K562 (cell line): Measurements from ENCODE around the gene CEMIP. TPM values are rescaled to one million over a fixed set of nuclear protein-coding genes. Genes with fewer than 3 reads are reported as not detected.

Experiments
- ATAC-seq: fragments of 200-7000 bp; cut with Tn5 transposase; 3 replicates; pipeline ENCODE4 v1.9.1; 2020; ENCODE audit warnings: moderate library complexity
- BruUV-seq: library from RNA; stranded (reverse); fragments of 400-500 nt; replicated peaks from 2 replicates; lab custom pipeline; 2021; lab: Mats Ljungman, UMichigan
- CTCF ChIA-PET: fragments of 300-600 bp; formaldehyde crosslinking; extraction: SDS; loops from one replicate; lab custom pipeline; 2021; ENCODE audit warnings: low intra/inter-chr PET ratio; lab: Yijun Ruan, JAX
- POLR2A ChIA-PET: fragments of 300-600, 350-650 bp; sonication (Branson Sonifier 250); formaldehyde crosslinking; extraction: SDS; loops from one replicate; lab custom pipeline; 2021; ENCODE audit warnings: antibody characterized with exemption, inconsistent platforms; lab: Yijun Ruan, JAX
- DNase-seq, 4 experiments: peaks; one replicate each; pipeline versions ENCODE4 v3.0.0 to v3.0.0-alpha.2; 2011 to 2018; ENCODE audit warnings: low spot score in 3 of 4, mixed read lengths in 3 of 4; ENCODE audit errors: extremely low read depth in 1 of 4
- FAIRE-seq: peaks from 2 replicates; lab custom pipeline; 2011; peaks lifted over from hg19 to GRCh38; lab: Jason Lieb, UNC
- H2AFZ ChIP-seq: 2 replicates; pipeline ENCODE4 v1.6.0; 2011; ENCODE audit warnings: low read depth, low read length, control low read depth, inconsistent platforms
- H3K27ac ChIP-seq: fragments of 200-600 bp; 3 replicates; pipeline ENCODE4 v1.8.0; 2011; ENCODE audit warnings: low read depth, mild to moderate bottlenecking, control low read depth, inconsistent platforms, low read length, moderate library complexity, mixed read lengths; ENCODE audit errors: extremely low read depth
- H3K27me3 ChIP-seq, 2 experiments: fragments of 300-600 bp in 1 of 2; 2 replicates in 1 of 2; 3 replicates in 1 of 2; pipeline versions ENCODE4 v1.6.0 to v1.8.0; 2011; ENCODE audit warnings: inconsistent platforms in 2 of 2, low read length in 2 of 2, mild to moderate bottlenecking in 1 of 2, mixed read lengths in 1 of 2, moderate library complexity in 1 of 2; ENCODE audit not compliant: control insufficient read depth in 2 of 2, insufficient read depth in 2 of 2
- H3K36me3 ChIP-seq: fragments of 300-600 bp; 3 replicates; pipeline ENCODE4 v1.8.0; 2011; ENCODE audit warnings: mild to moderate bottlenecking, low read length, inconsistent platforms; ENCODE audit not compliant: control insufficient read depth, insufficient read depth
- H3K4me1 ChIP-seq, 2 experiments: fragments of 200-600 bp in 1 of 2; replicated peaks in 1 of 2; 2 replicates in 1 of 2; 3 replicates in 1 of 2; pipeline versions ENCODE4 v1.5.1 to v1.8.0; 2011; ENCODE audit warnings: inconsistent platforms in 2 of 2, low read length in 2 of 2, mild to moderate bottlenecking in 1 of 2, mixed read lengths in 1 of 2, moderate library complexity in 1 of 2; ENCODE audit not compliant: control insufficient read depth in 2 of 2, insufficient read depth in 2 of 2
- H3K4me2 ChIP-seq: 2 replicates; pipeline ENCODE4 v1.6.1; 2011; ENCODE audit warnings: low read length, control low read depth, inconsistent platforms, mixed read lengths; ENCODE audit not compliant: insufficient read depth
- H3K4me3 ChIP-seq: fragments of 200-600 bp; sonication (generic), shearing (Covaris generic); 2 replicates; pipeline ENCODE4 v1.5.1; 2016; ENCODE audit warnings: control low read depth, inconsistent platforms
- H3K79me2 ChIP-seq: fragments of 200-600 bp; 3 replicates; pipeline ENCODE4 v1.8.0; 2011; ENCODE audit warnings: low read length, inconsistent platforms; ENCODE audit not compliant: control insufficient read depth, insufficient read depth
- H3K9ac ChIP-seq, 2 experiments: 2 replicates each; pipeline versions ENCODE4 v1.6.0 to v1.6.1; 2011; ENCODE audit warnings: low read depth in 2 of 2, low read length in 2 of 2, control low read depth in 1 of 2, inconsistent platforms in 1 of 2, mild to moderate bottlenecking in 1 of 2, mixed read lengths in 1 of 2; ENCODE audit not compliant: insufficient read depth in 1 of 2
- H3K9me1 ChIP-seq: one replicate; pipeline ENCODE4 v1.6.0; 2011; ENCODE audit warnings: inconsistent platforms, mild to moderate bottlenecking, low read length, moderate library complexity; ENCODE audit not compliant: control insufficient read depth, insufficient read depth
- H3K9me3 ChIP-seq: replicated peaks from 2 replicates; pipeline ENCODE4 v1.5.1; 2011; ENCODE audit warnings: low read depth, low read length, inconsistent platforms; ENCODE audit not compliant: control insufficient read depth, insufficient read depth
- H4K20me1 ChIP-seq: replicated peaks from 2 replicates; pipeline ENCODE4 v1.6.1; 2011; ENCODE audit warnings: low read length, inconsistent platforms, mixed read lengths; ENCODE audit not compliant: control insufficient read depth, insufficient read depth
- ATF1 ChIP-seq, 2 experiments: fragments of 450-650 bp in 1 of 2; IDR thresholded peaks; 2 replicates each; pipeline ENCODE4 v1.6.1; 2016; ENCODE audit warnings: missing compliant biosample characterization in 1 of 2, missing genetic modification characterization in 1 of 2
- BCOR ChIP-seq: fragments of 450-650 bp; IDR thresholded peaks from 2 replicates; pipeline ENCODE4 v1.6.1; 2016
- PRPF4 ChIP-seq: fragments of 200-400 bp; formaldehyde crosslinking; IDR thresholded peaks from one replicate; pipeline ENCODE4 v1.6.1; 2017; ENCODE audit warnings: low read length, low read depth, mild to moderate bottlenecking; ENCODE audit not compliant: insufficient read depth, poor library complexity, severe bottlenecking
- ZNF561 ChIP-seq: fragments of 450-650 bp; formaldehyde crosslinking; conservative IDR thresholded peaks from 2 replicates; pipeline ENCODE4 v1.4.0; 2020; ENCODE audit warnings: mild to moderate bottlenecking, moderate library complexity
- ZNF785 ChIP-seq: fragments of 250-450 bp; sonication (Bioruptor Pico); IDR thresholded peaks from 2 replicates; pipeline ENCODE4 v1.4.0; 2020; ENCODE audit warnings: mild to moderate bottlenecking
- WGBS: fragments of 100-300 bp; shearing (Covaris generic); methylation state at CpG from one replicate; pipeline ENCODE4 v1.1.6; 2016; ENCODE audit warnings: low coverage, mixed read lengths; ENCODE audit not compliant: insufficient coverage; ENCODE audit errors: missing lambda C conversion rate; 5-methylcytosine and 5-hydroxymethylcytosine counted together
- in situ Hi-C: fragments of 300-500 bp; cut with MboI; formaldehyde crosslinking; loops from 4 replicates; pipeline ENCODE4 v1.15.0; 2018; ENCODE audit warnings: inconsistent platforms, mixed read lengths
- intact Hi-C: fragments of 100-400 bp; cut with micrococcal nuclease; formaldehyde crosslinking; loops from 2 replicates; pipeline ENCODE4 v1.14.2; 2022
- polyA plus RNA-seq, 8 experiments: library from polyadenylated mRNA; depleted of rRNA in 4 of 8; stranded (reverse) in 5 of 8; unstranded in 3 of 8; fragments of >200 nt; fragmentation: Nextera tagmentation in 2 of 8; fragmentation: Illumina TruSeq in 1 of 8; extraction: Ambion mirVana in 2 of 8; extraction: Trizol in 1 of 8; gene quantifications; 2 replicates each; pipeline versions ENCODE4 v1.2.1 to v1.2.3, GENCODE V29; 2011 to 2014; ENCODE audit warnings: inconsistent platforms in 1 of 8, missing spikeins in 1 of 8
- total RNA-seq, 7 experiments: library from RNA; depleted of rRNA in 6 of 7; stranded (reverse); fragments of >200 nt in 6 of 7; fragmentation: Illumina TruSeq in 2 of 7; extraction: Trizol in 2 of 7; gene quantifications; 2 replicates each; pipeline versions ENCODE4 v1.2.1 to v1.2.3, GENCODE V29; 2011 to 2021; ENCODE audit warnings: low replicate concordance in 1 of 7
- TF ChIP-seq, protein P1 (sequence below): fragments of 200-400 bp; formaldehyde crosslinking; IDR thresholded peaks from 2 replicates; pipeline ENCODE4 v1.6.1; 2017; ENCODE audit warnings: mild to moderate bottlenecking, low read depth, low read length, moderate library complexity
- TF ChIP-seq, protein P2 (sequence below): fragments of 250-450 bp; sonication (Bioruptor Pico); IDR thresholded peaks from 2 replicates; pipeline ENCODE4 v1.8.0; 2022; ENCODE audit warnings: moderate library complexity, mild to moderate bottlenecking, inconsistent platforms
- TF ChIP-seq, protein P3 (sequence below): fragments of 250-450 bp; sonication (Bioruptor Pico); IDR thresholded peaks from 2 replicates; pipeline ENCODE4 v1.4.0; 2020; ENCODE audit warnings: mild to moderate bottlenecking, moderate library complexity, borderline replicate concordance

The CEMIP gene
- total and polyA plus RNA-seq, 9 of the 15 experiments (the other 6 are each of a cell fraction or from before 2014, with no cell fraction given): 0.33 TPM; not detected in 8

DNA sequence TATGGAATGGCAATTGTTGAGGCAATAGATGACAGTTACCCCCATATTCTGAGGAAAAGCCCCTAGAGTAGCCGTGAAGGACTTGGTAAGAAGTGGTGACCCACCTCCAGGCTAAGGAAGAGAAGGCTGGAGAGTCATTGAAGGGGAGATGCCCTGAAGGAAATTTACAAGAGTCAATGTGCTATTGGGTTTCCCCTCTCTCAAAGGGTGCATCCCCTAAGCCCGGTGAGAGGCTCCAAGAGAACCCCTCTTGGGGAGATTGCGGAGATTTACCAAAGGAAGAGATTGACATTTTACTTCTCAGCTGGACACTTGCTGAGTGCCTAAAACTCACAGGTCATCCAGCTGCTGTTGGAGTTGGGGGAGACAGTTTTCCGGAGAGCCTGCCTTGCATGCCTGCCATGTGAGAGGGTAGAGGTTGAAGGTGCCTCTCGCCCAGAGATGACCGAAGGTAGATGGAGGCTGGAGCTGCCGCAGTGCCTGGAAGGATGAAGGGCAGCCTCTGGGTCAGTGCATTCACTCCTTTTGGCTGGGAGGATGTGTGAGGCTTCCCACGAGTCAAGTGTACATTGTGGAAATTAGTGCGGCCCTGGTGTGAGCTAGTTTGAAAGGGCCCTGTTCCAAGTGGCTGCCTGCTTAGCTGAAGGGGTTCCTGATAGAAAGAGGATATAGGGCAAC, 179.8 kb downstream of the CEMIP start:
- WGBS: 66% methylated on average over 9 of the region's 9 CpGs
- peaks cover 2 to 16% of the 10 kb centered on the region in 2 experiments; a peak in 3 of 5 replicates for H3K4me1 ChIP-seq
- ChIA-PET CTCF (no interaction called here), POLR2A (interaction anchor here (0.6 kb wide), 1 partner anchor 204 kb away, joined by 3 read pairs; no protein-coding TSS in a partner anchor)
- no peaks in the 10 kb centered on the region for H3K9me3 ChIP-seq
- intact Hi-C loops: no loop called here
- no peaks in the 10 kb centered on the region for H4K20me1 ChIP-seq
- no peak overlapping the region for H3K27ac ChIP-seq
- no peak overlapping the region for H3K9ac ChIP-seq
- ATAC-seq (no peak), FAIRE-seq (no peak), DNase-seq (no peak)
- H3K36me3 ChIP-seq: no peaks in the 10 kb centered on the region; the same call in 2 of the 3 replicates
- no peaks in the 10 kb centered on the region for H3K79me2 ChIP-seq
- no TSS peak for BruUV-seq
- H3K4me2 ChIP-seq: no peak overlapping the region
- in situ Hi-C loops: no loop called here
- no peaks in the 10 kb centered on the region for H3K9me1 ChIP-seq
- H3K27me3 ChIP-seq: no peaks in the 10 kb centered on the region
- no peak overlapping the region for H2AFZ ChIP-seq
- H3K4me3 ChIP-seq: no peak overlapping the region
- TF ChIP-seq ZNF561 (CRISPR knock-in tag) (no peak), ZNF785 (no peak), PRPF4 (no peak), ATF1 (CRISPR knock-in tag; IDR thresholded peaks at IDR 0.05) (no peak), ATF1 (tag; IDR thresholded peaks at IDR 0.05) (no peak), BCOR (no peak)
- TF ChIP-seq, protein P1, sequence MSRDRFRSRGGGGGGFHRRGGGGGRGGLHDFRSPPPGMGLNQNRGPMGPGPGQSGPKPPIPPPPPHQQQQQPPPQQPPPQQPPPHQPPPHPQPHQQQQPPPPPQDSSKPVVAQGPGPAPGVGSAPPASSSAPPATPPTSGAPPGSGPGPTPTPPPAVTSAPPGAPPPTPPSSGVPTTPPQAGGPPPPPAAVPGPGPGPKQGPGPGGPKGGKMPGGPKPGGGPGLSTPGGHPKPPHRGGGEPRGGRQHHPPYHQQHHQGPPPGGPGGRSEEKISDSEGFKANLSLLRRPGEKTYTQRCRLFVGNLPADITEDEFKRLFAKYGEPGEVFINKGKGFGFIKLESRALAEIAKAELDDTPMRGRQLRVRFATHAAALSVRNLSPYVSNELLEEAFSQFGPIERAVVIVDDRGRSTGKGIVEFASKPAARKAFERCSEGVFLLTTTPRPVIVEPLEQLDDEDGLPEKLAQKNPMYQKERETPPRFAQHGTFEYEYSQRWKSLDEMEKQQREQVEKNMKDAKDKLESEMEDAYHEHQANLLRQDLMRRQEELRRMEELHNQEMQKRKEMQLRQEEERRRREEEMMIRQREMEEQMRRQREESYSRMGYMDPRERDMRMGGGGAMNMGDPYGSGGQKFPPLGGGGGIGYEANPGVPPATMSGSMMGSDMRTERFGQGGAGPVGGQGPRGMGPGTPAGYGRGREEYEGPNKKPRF: no peak
- TF ChIP-seq, protein P2, sequence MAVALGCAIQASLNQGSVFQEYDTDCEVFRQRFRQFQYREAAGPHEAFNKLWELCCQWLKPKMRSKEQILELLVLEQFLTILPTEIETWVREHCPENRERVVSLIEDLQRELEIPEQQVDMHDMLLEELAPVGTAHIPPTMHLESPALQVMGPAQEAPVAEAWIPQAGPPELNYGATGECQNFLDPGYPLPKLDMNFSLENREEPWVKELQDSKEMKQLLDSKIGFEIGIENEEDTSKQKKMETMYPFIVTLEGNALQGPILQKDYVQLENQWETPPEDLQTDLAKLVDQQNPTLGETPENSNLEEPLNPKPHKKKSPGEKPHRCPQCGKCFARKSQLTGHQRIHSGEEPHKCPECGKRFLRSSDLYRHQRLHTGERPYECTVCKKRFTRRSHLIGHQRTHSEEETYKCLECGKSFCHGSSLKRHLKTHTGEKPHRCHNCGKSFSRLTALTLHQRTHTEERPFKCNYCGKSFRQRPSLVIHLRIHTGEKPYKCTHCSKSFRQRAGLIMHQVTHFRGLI (CRISPR knock-in tag): no peak
- TF ChIP-seq, protein P3, sequence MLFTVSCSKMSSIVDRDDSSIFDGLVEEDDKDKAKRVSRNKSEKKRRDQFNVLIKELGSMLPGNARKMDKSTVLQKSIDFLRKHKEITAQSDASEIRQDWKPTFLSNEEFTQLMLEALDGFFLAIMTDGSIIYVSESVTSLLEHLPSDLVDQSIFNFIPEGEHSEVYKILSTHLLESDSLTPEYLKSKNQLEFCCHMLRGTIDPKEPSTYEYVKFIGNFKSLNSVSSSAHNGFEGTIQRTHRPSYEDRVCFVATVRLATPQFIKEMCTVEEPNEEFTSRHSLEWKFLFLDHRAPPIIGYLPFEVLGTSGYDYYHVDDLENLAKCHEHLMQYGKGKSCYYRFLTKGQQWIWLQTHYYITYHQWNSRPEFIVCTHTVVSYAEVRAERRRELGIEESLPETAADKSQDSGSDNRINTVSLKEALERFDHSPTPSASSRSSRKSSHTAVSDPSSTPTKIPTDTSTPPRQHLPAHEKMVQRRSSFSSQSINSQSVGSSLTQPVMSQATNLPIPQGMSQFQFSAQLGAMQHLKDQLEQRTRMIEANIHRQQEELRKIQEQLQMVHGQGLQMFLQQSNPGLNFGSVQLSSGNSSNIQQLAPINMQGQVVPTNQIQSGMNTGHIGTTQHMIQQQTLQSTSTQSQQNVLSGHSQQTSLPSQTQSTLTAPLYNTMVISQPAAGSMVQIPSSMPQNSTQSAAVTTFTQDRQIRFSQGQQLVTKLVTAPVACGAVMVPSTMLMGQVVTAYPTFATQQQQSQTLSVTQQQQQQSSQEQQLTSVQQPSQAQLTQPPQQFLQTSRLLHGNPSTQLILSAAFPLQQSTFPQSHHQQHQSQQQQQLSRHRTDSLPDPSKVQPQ (CRISPR knock-in tag): no peak
